OCI-LY1 (cell line): ENCODE results near the gene SRSF2.

Source experiments
- H2AFZ ChIP-seq: fragments of 200-600 bp; sonication (generic), shearing (Covaris generic); 2 replicates; pipeline ENCODE4 v1.6.0; 2014; ENCODE audit warnings: antibody characterized with exemption, mild to moderate bottlenecking, low read length
- H3F3A ChIP-seq: fragments of 200-600 bp; sonication (generic), shearing (Covaris generic); 2 replicates; pipeline ENCODE4 v1.6.0; 2014; ENCODE audit warnings: mild to moderate bottlenecking, antibody characterized with exemption, low read length, moderate library complexity; ENCODE audit not compliant: insufficient read depth
- H3K27ac ChIP-seq: fragments of 200-600 bp; sonication (generic); 2 replicates; pipeline ENCODE4 v1.5.1; 2014; ENCODE audit warnings: low read length, mixed run types, mild to moderate bottlenecking, low read depth; ENCODE audit not compliant: poor library complexity, severe bottlenecking
- H3K27me3 ChIP-seq: fragments of 200-600 bp; sonication (generic); 2 replicates; pipeline ENCODE4 v1.6.0; 2014; ENCODE audit warnings: antibody characterized with exemption, mild to moderate bottlenecking, low read length, moderate library complexity; ENCODE audit not compliant: insufficient read depth
- H3K36me3 ChIP-seq: fragments of 200-600 bp; sonication (generic); 2 replicates; pipeline ENCODE4 v1.6.1; 2014; ENCODE audit warnings: mild to moderate bottlenecking, antibody characterized with exemption, low read length, moderate library complexity, mixed read lengths; ENCODE audit not compliant: insufficient read depth
- H3K4me1 ChIP-seq: fragments of 200-600 bp; sonication (generic); 2 replicates; pipeline ENCODE4 v1.5.1; 2014; ENCODE audit warnings: mild to moderate bottlenecking, low read length, moderate library complexity; ENCODE audit not compliant: insufficient read depth, severe bottlenecking
- H3K4me2 ChIP-seq: fragments of 200-600 bp; sonication (generic), shearing (Covaris generic); 2 replicates; pipeline ENCODE4 v1.6.1; 2014; ENCODE audit warnings: low read length
- H3K4me3 ChIP-seq: fragments of 200-600 bp; sonication (generic); 2 replicates; pipeline ENCODE4 v1.5.1; 2014; ENCODE audit warnings: low read length, low read depth, mild to moderate bottlenecking, mixed read lengths; ENCODE audit not compliant: poor library complexity, severe bottlenecking
- H3K79me2 ChIP-seq: fragments of 200-600 bp; shearing (Covaris generic); 2 replicates; pipeline ENCODE4 v1.6.1; 2016; ENCODE audit warnings: mixed run types, low read length, mixed read lengths; ENCODE audit not compliant: insufficient read depth
- H3K9ac ChIP-seq: fragments of 200-600 bp; sonication (generic), shearing (Covaris generic); 2 replicates; pipeline ENCODE4 v1.6.1; 2014; ENCODE audit warnings: mild to moderate bottlenecking, low read length, mixed read lengths
- H3K9me2 ChIP-seq: fragments of 200-600 bp; sonication (generic), shearing (Covaris generic); 2 replicates; pipeline ENCODE4 v1.6.1; 2014; ENCODE audit warnings: low read depth, mild to moderate bottlenecking, low read length, mixed read lengths
- H3K9me3 ChIP-seq: fragments of 200-600 bp; shearing (Covaris generic); 2 replicates; pipeline ENCODE4 v1.6.1; 2014; ENCODE audit warnings: low read length, mixed read lengths
- H4K20me1 ChIP-seq: fragments of 200-600 bp; sonication (generic), shearing (Covaris generic); 2 replicates; pipeline ENCODE4 v1.6.0; 2016; ENCODE audit warnings: mild to moderate bottlenecking, low read length; ENCODE audit not compliant: insufficient read depth
- EZH2 ChIP-seq: fragments of 200-600 bp; sonication (generic), shearing (Covaris generic); IDR thresholded peaks from 2 replicates; pipeline ENCODE4 v1.8.0; 2017; ENCODE audit warnings: borderline replicate concordance, mixed run types, mild to moderate bottlenecking, antibody characterized with exemption, low read length, moderate library complexity, mixed read lengths
- TF ChIP-seq, protein P1 (sequence below): fragments of 200-600 bp; sonication (generic), shearing (Covaris generic); IDR thresholded peaks from 2 replicates; pipeline ENCODE4 v1.5.1; 2017; ENCODE audit warnings: mild to moderate bottlenecking, antibody characterized with exemption, low read length, moderate library complexity, mixed read lengths

SRSF2 gene

DNA sequence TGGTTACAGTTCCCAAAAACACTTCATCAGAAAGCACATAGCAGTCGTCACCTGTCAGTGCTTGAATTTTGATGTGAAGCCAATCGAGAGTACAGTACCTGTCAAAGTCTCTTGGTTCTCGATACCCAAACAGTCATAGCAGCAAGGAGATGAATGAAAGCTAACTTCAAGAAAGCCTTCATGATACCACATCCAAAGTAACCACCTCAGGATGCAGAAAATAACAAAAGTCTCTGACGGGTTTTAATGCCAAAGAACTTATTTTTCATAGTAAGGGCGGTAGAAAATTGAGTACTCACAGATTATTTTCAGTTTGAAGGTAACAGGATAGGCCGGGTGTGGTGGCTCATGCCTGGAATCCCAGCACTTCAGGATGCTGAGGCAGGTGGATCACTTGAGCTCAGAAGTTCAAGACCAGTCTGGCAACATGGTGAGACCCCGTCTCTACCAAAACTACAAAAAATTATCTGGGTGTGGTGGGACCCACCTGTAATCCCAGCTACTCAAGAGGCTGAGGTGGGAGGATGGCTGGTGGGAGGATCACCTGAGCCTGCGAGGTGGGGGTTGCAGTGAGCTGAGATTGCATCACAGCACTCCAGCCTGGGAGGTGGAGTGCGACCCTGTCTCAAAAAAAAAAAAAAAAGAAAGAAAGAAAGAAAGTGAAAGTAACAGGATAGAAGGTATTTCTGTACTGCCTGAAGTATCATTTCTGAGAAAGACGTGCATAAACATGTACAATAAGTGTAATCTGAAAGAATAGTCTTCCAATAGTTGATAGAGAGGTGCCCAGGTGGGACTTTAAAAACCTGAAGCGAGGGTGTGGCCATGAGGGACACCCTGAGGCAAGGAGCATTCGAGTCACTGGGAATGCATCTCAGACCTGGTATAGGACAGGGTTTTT lies 16.2 kb upstream of the SRSF2 start:
- H3K9me3 ChIP-seq: no peaks in the 10 kb centered on the region
- no peaks in the 10 kb centered on the region for H3K79me2 ChIP-seq
- H4K20me1 ChIP-seq: no peaks in the 10 kb centered on the region
- H3F3A ChIP-seq: no peaks in the 10 kb centered on the region
- no peak overlapping the region for H3K4me3 ChIP-seq
- peaks cover 28% of the 10 kb centered on the region for H3K36me3 ChIP-seq
- H2AFZ ChIP-seq: no peak overlapping the region
- TF ChIP-seq, protein P1, sequence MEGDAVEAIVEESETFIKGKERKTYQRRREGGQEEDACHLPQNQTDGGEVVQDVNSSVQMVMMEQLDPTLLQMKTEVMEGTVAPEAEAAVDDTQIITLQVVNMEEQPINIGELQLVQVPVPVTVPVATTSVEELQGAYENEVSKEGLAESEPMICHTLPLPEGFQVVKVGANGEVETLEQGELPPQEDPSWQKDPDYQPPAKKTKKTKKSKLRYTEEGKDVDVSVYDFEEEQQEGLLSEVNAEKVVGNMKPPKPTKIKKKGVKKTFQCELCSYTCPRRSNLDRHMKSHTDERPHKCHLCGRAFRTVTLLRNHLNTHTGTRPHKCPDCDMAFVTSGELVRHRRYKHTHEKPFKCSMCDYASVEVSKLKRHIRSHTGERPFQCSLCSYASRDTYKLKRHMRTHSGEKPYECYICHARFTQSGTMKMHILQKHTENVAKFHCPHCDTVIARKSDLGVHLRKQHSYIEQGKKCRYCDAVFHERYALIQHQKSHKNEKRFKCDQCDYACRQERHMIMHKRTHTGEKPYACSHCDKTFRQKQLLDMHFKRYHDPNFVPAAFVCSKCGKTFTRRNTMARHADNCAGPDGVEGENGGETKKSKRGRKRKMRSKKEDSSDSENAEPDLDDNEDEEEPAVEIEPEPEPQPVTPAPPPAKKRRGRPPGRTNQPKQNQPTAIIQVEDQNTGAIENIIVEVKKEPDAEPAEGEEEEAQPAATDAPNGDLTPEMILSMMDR: no peak
- no peak for TF ChIP-seq EZH2
- H3K27ac ChIP-seq: no peak overlapping the region
- no peaks in the 10 kb centered on the region for H3K9me2 ChIP-seq
- peaks cover 7% of the 10 kb centered on the region for H3K4me1 ChIP-seq
- H3K9ac ChIP-seq: no peak overlapping the region
- no peaks in the 10 kb centered on the region for H3K27me3 ChIP-seq
- no peak overlapping the region for H3K4me2 ChIP-seq

- H3K36me3 ChIP-seq: peaks cover 22% of the 10 kb centered on the region
- no peak overlapping the region for H2AFZ ChIP-seq
- H3K27ac ChIP-seq: peak overlapping the region; percentile 17
- H3K27me3 ChIP-seq: no peaks in the 10 kb centered on the region
- no peak overlapping the region for H3K4me2 ChIP-seq
- H3K4me3 ChIP-seq: no peak overlapping the region
- H3K4me1 ChIP-seq: peaks cover 7% of the 10 kb centered on the region
- no peaks in the 10 kb centered on the region for H3F3A ChIP-seq
- no peak overlapping the region for H3K9ac ChIP-seq
- H3K79me2 ChIP-seq: no peaks in the 10 kb centered on the region
- no peaks in the 10 kb centered on the region for H3K9me3 ChIP-seq
- no peaks in the 10 kb centered on the region for H4K20me1 ChIP-seq
- H3K9me2 ChIP-seq: no peaks in the 10 kb centered on the region
- no peak for TF ChIP-seq EZH2
- TF ChIP-seq, protein P1: no peak
Measured at GRCh38 chr17:76752006-76752405, 14.9 kb upstream of the SRSF2 start.

GRCh38 chr17:76751416-76751993 lies 14.4 kb upstream of the SRSF2 start:
- no peak overlapping the region for H3K9ac ChIP-seq
- H3K4me3 ChIP-seq: no peak overlapping the region
- peaks cover 20% of the 10 kb centered on the region for H3K36me3 ChIP-seq
- no peaks in the 10 kb centered on the region for H3K9me2 ChIP-seq
- no peaks in the 10 kb centered on the region for H3K79me2 ChIP-seq
- no peak overlapping the region for H3K27ac ChIP-seq
- no peak overlapping the region for H3K4me2 ChIP-seq
- peaks cover 7% of the 10 kb centered on the region for H3K4me1 ChIP-seq
- no peaks in the 10 kb centered on the region for H3K9me3 ChIP-seq
- H3F3A ChIP-seq: no peaks in the 10 kb centered on the region
- H3K27me3 ChIP-seq: no peaks in the 10 kb centered on the region
- H4K20me1 ChIP-seq: no peaks in the 10 kb centered on the region
- TF ChIP-seq, protein P1: no peak
- no peak for TF ChIP-seq EZH2
- H2AFZ ChIP-seq: no peak overlapping the region
